Skin of body (tissue), 2 donors: ENCODE data around the gene NR5A1. TPM values are rescaled to one million over a fixed set of nuclear protein-coding genes. Genes with fewer than 3 reads are reported as not detected.
A peak's percentile ranks its signal among the peaks of the same experiment; 100 is the strongest.

ENCODE experiments used
- DNase-seq: peaks from one replicate; lab custom pipeline; 2025; lab: John Stamatoyannopoulos, UW
- total RNA-seq: library from RNA; depleted of rRNA; stranded (reverse); fragments of >200 nt; gene quantifications from one replicate; pipeline ENCODE4 v1.2.3, GENCODE V29; 2014

Gene NR5A1
- total RNA-seq: not detected

- DNase-seq: no peak
These were observed at the start of gene NR5A1 for GRCh38 chr9:124506931-124507879. TSS of gene NR5A1 (minus strand) at chr9:124507399. CDS start at chr9:124503395, 4,004 bp downstream.

DNA sequence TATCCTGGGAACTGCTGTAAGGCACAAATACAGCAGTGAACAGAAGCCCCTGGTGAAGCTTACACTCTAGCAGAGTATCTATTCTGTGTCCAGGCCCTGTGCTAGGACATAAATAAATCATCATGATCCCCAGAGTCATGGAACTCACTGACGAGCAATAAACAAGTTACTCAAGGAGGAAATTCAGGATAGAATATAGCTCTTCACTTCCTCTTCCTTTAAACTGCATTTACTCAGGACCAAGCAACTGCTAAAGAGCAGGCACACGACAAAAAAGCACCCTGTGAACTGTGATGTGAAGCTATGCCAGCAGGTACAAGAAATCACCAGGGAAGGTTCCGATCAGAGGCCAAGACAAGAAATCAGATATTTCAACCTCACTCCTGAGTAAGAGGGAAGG lies 47.8 kb upstream of the NR5A1 start:
- no peak for DNase-seq

- no peak for DNase-seq
These were observed 46.5 kb upstream of the NR5A1 start for GRCh38 chr9:124553738-124554137.

GRCh38 chr9:124552273-124552605 lies 45.0 kb upstream of the NR5A1 start:
- no peak for DNase-seq

DNA sequence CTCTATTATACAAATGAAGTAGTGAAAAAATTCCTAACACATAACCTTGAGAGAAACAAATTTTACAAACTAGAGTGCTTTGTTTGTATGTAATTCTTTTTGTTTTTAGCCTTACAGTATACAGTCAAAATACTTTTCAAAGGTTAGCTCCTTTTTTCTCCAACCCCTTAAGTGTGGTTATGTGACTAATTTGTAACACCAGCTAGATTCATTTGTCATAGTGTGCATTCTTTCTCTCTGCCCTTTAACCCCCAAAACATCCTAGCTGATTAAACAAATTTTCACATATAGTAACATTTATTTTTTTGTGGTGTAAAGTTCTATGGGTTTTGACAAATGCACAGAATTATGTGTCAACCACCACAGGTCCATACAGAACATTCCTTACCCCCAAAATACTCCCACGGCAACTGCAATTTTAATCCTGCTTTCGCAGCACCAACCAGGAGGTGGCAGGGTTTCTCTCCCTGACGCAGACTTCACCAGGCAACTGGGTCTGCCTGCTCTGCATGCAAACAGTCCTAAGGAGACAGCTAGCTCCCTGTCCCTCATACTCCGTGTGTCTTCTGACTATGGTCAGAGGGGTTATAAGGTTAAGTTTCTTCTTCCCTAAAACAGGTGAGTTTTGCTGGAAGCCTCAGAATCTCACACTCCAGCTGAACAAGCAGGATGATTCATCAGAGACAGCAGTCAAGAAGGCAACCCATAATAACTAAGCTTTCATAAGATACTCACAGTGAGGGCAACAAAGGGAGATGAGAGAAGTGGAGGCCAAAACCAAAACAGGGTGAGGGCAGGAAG lies 44.5 kb upstream of the NR5A1 start:
- DNase-seq: peak; percentile 25

DNA sequence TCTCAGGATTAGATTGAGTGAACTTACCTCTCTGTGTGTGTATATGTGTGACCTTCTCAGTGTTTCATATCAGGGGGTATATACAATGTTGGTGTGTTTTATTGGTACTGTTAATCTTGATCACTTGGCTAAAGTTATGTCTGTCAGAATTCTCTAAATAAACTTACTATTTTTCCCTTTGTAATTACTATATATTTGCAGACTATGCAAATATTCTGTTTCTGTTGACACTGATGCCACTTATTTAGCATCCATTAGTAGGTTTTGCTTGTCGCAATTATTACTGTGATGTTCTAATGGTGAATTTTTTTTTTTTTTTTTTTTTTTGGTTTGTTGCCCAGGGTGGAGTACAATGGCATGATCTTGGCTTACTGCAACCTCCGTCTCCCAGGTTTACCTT lies 42.9 kb upstream of the NR5A1 start:
- DNase-seq: no peak

- no peak for DNase-seq
These were observed 41.8 kb upstream of the NR5A1 start for GRCh38 chr9:124549016-124549415.

DNA sequence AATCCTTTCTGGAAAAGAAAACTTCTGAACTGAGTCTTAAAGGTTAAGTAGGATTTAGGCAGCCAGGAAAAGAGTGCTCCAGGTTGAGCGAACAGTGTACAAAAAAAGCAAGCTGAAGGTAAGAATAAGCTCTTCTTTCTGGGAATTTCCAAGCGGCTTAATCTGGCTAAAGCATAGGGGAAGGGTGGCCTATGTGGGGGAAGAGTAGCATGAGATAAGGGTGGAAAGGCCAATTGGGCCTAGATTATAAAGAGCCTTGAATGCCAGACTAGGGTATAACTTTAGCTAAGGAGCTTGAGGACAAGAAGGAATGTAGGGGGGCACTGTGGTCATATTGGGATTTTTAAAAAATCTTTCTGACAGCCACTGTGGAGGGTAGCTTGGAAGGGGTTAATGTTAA lies 37.3 kb upstream of the NR5A1 start:
- no peak for DNase-seq

GRCh38 chr9:124541824-124542223 lies 34.6 kb upstream of the NR5A1 start:
- no peak for DNase-seq

- DNase-seq: no peak
These were observed 30.7 kb upstream of the NR5A1 start for GRCh38 chr9:124537926-124538325.

GRCh38 chr9:124535846-124536245 lies 28.6 kb upstream of the NR5A1 start:
- DNase-seq: no peak

GRCh38 chr9:124532897-124533296 lies 25.7 kb upstream of the NR5A1 start:
- DNase-seq: no peak

DNA sequence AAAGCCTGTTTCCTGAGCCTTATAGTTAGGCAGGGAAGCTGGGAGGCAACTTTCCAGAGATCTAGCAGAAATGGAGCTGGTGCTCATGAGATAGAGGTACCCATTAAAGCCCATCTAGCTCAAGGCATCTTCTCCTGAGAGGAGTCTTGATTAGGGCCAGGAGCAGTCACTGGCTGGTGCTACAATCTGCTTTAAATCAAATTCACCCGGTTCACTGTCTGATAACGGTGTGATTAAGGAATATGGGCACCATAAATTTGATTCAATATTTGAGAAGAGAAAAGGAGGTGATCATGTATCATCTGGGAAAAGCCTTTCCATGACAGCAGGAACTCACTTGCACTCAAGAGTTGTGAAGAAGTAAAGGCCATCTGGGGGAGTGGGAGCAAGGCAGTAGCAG lies 23.9 kb upstream of the NR5A1 start:
- no peak for DNase-seq

DNA sequence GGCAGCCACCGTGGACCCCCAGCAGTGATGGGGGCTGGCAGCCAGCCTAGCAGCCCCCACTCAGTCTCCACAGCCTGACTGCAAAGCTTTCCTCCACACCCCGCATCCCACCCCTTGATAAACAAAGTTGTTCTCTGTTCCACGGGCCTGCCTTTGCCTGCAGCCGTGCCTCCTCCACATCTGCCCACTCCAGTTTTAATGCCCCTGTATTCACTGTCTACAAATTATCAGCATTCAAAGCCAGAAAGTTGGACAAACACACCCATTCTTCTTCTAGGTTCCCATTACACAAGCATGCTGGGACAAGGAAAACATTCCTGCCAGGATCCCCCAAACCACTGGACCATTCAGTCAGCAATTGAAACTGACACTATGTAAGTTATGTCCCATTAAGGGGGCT lies 23.0 kb upstream of the NR5A1 start:
- no peak for DNase-seq

DNA sequence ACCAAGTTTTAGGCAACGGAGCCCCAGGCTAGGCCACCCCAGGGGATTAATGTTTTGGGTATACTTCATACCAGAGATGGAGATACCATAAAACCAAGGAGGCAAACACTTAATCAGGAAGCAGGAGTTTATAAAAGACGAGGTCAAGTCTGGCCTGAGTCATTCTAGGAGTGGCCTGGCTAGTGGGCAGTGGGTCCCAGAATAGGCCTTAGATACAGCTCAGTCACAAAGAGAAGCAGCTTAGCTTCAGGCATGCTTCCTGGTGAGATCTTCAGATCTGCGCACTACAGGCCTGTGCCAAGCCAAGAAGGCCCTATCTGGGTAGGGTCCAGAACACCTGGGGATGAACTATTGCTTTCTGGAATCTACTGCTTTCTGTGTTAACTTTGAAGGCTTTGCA lies 20.6 kb upstream of the NR5A1 start:
- DNase-seq: no peak

DNA sequence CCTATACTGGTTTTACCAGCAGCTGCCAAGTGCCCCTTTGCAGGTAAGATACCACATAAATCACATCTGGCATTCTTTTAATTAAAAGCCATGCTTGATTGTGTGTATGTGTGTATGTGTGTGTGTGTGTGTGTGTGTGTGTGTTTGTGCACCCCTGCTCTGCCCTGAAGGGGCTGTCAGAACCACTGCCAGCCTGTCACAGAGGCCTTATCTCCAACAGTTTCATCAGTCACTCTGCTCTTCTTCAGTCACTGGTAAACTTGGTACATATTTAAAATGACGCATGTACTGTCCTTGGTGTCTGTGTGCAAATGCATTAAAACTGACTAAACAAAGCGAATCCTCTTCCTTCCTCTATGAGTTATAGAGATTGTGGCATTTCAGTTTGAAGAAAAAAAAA lies 19.0 kb upstream of the NR5A1 start:
- DNase-seq: no peak

DNA sequence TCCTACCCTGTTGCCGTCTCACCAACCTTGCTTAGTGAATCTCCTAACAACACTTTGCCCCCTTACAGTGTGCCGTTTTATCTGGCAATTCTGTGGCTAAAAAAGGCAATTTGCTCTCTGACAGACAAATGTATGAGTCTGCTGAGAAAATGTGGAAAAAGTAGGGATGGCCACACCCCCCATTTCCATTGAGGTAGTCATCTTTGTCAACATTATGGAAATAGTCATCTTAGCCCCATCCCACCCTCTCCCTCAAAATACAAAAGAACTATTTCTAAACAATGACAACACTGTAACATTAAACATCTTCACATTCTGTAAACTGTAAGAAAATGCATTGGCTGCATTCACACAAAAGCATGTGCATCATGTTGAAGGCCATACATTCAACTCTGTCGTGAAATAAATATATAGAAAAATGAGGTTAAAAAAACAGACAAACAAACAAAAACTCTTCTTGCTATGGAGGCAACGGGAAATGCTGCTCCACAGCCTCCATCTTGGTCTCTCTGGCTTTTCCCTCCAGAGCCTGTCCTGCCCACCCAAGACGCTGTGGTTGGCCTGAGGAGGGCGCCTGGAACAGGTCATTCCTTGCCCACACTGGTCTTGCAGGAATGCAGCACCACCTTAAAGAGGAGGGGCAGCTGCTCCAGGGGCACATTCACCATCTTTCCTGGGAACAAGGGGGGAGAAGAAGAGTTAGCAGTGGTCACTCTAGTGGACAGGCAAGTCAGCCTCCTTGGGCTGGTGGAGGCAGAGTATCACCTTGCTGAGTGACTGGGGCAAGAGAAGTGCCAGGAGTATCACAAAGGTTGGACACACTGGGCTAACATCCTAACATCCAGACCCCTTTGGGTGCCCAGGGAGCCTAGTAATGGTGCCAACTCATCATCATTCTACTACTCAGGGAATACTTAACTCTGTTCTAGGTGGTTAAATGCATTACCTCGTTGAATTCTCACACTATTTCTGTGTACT lies 15.2 kb upstream of the NR5A1 start:
- DNase-seq: no peak

- DNase-seq: no peak
These were observed 13.9 kb upstream of the NR5A1 start for GRCh38 chr9:124521142-124521541.

DNA sequence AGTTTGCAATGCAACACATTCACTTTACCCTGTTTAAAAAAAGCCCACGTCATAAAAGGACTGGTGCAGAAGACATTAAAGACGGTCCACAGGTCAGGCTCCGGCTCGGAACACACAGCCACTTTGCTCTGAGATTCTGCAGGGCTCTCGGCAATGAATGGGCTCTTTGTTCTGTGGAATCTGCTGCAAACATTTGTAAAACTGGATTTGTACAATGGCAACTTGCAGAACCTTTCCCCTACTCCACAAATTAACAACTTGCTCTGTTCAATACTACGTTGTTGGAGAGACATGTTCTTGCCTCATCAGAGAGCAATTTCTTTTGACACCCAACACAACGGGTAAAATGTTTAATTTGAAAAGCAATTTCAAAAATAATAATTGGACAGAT lies 13.0 kb upstream of the NR5A1 start:
- no peak for DNase-seq

DNA sequence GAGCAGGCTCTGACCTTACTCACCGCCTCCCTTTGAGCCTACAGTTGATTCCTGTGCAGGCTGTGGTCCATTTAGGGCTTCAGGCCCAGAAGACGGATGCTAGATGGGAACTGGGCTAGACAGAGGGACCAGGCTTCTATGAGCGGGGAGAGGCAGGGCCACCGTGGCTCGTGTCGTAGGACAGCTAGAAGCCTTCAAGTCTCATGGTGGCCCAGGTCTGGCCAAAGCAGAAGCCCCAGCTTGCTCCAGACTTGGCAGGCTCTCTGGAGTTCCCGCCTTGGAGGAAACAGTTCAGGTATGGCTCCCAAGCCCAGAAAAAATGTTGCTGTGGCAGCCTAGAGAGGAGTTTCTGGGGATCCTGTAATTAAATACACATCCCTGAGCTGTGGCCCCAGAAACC lies 10.9 kb upstream of the NR5A1 start:
- no peak for DNase-seq

DNA sequence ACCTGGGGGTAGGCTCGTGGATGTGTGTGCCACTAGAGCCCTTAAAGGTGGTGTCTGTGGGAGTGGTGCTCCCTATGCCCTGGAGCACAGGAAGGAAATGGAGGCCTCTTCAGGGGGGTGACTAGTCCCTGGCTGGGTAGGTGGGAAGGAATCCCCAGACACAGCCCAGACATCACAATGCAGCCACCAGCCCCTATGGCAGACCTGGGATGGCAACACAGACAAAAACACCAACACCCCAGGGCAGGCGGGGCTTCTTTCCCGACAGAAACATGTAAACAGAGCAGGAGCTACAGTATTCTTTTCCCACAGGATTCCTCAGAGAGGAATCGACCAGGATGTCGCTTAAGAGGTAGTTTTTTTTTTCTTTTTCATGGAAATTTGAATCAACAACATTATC lies 10.4 kb upstream of the NR5A1 start:
- DNase-seq: no peak

DNA sequence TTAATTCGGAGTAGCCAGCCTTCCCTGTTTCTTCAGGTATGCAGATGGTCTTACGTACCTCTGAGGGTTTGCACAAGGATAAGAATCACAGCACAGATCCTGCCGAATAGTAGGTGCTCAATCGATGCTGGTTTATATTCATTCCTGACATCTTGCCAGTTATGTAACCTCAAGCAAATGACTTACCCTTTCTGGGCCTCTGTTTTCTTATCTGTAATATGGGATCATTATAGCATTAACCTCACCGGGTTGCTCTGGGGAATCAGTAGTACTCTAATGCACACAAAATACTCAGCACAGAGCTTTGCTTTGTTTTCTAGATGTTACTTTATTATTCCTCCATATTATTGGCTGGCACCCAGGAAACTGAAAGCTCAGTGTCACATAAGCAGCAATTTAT lies 7.7 kb upstream of the NR5A1 start:
- DNase-seq: no peak
